HepG2 (cell line): ENCODE results near the gene RBCK1. TPM values are rescaled to one million over a fixed set of nuclear protein-coding genes. Genes with fewer than 3 reads are reported as not detected.

Source experiments
- HDAC1 ChIP-seq: sonication (generic); formaldehyde crosslinking; IDR thresholded peaks from 2 replicates; pipeline ENCODE4 v1.5.1; 2020; ENCODE audit warnings: mild to moderate bottlenecking, missing genetic modification reagents
- HMG20B ChIP-seq: conservative IDR thresholded peaks from 2 replicates; pipeline ENCODE4 v1.6.1; 2016; ENCODE audit warnings: missing genetic modification reagents, missing compliant biosample characterization
- KLF15 ChIP-seq: sonication (generic); formaldehyde crosslinking; IDR thresholded peaks from 2 replicates; pipeline ENCODE4 v1.8.1; 2023; ENCODE audit warnings: borderline replicate concordance, mild to moderate bottlenecking, inconsistent platforms, missing genetic modification reagents, mixed read lengths
- MAZ ChIP-seq, 2 experiments: sonication (generic) in 1 of 2; formaldehyde crosslinking in 1 of 2; IDR thresholded peaks; 2 replicates each; pipeline versions ENCODE4 v1.5.0 to v1.6.1; 2012 to 2020; ENCODE audit warnings: low read depth in 2 of 2, mild to moderate bottlenecking in 2 of 2, borderline replicate concordance in 1 of 2, improper control_type of control experiment in 1 of 2, low read length in 1 of 2, missing genetic modification reagents in 1 of 2, moderate library complexity in 1 of 2
- MED13 ChIP-seq: sonication (generic); formaldehyde crosslinking; IDR thresholded peaks from 2 replicates; pipeline ENCODE4 v1.5.0; 2020; ENCODE audit warnings: missing genetic modification reagents
- MIXL1 ChIP-seq: IDR thresholded peaks from 2 replicates; pipeline ENCODE4 v1.6.1; 2016
- NKX3-1 ChIP-seq: sonication (generic); formaldehyde crosslinking; IDR thresholded peaks from 2 replicates; pipeline ENCODE4 v1.5.0; 2020; ENCODE audit warnings: missing genetic modification reagents
- NR2F6 ChIP-seq, 2 experiments: IDR thresholded peaks; 2 replicates each; pipeline ENCODE4 v1.6.1; 2016; ENCODE audit warnings: antibody characterized with exemption in 1 of 2, mild to moderate bottlenecking in 1 of 2
- PRPF4 ChIP-seq: fragments of 200-400 bp; formaldehyde crosslinking; IDR thresholded peaks from 2 replicates; pipeline ENCODE4 v1.6.1; 2016; ENCODE audit warnings: low read length, low read depth; ENCODE audit not compliant: poor library complexity, severe bottlenecking
- SETDB1 ChIP-seq: sonication (generic); formaldehyde crosslinking; IDR thresholded peaks from 2 replicates; pipeline ENCODE4 v1.5.1; 2020; ENCODE audit warnings: missing genetic modification reagents, mild to moderate bottlenecking, borderline replicate concordance
- XRCC5 ChIP-seq: fragments of 200-400 bp; formaldehyde crosslinking; optimal IDR thresholded peaks from 2 replicates; pipeline ENCODE3; 2017; ENCODE audit warnings: mild to moderate bottlenecking, low read length
- ZBTB1 ChIP-seq: sonication (generic); formaldehyde crosslinking; IDR thresholded peaks from 2 replicates; pipeline ENCODE4 v1.4.0; 2020; ENCODE audit warnings: missing genetic modification reagents, borderline replicate concordance
- ZNF451 ChIP-seq: sonication (generic); formaldehyde crosslinking; IDR thresholded peaks from 2 replicates; pipeline ENCODE4 v1.5.0; 2020; ENCODE audit warnings: mild to moderate bottlenecking, missing genetic modification reagents
- ZNF557 ChIP-seq: sonication (generic); formaldehyde crosslinking; IDR thresholded peaks from 2 replicates; pipeline ENCODE4 v1.4.0; 2020; ENCODE audit warnings: missing genetic modification reagents
- ZNF558 ChIP-seq: sonication (generic); formaldehyde crosslinking; IDR thresholded peaks from 2 replicates; pipeline ENCODE4 v1.9.0; 2022; ENCODE audit warnings: mild to moderate bottlenecking, missing genetic modification reagents, borderline replicate concordance
- ZNF891 ChIP-seq: sonication (generic); formaldehyde crosslinking; IDR thresholded peaks from 2 replicates; pipeline ENCODE4 v1.5.0; 2020; ENCODE audit warnings: mild to moderate bottlenecking, missing genetic modification reagents
- ZSCAN25 ChIP-seq: sonication (generic); formaldehyde crosslinking; IDR thresholded peaks from 2 replicates; pipeline ENCODE4 v1.8.0; 2022; ENCODE audit warnings: mild to moderate bottlenecking, missing genetic modification reagents
- polyA plus RNA-seq, 8 experiments: library from polyadenylated mRNA; depleted of rRNA in 3 of 8; stranded (reverse) in 7 of 8; unstranded in 1 of 8; fragments of >200 nt; fragmentation: Illumina TruSeq in 4 of 8; extraction: Trizol in 4 of 8; gene quantifications; 2 replicates each; pipeline versions ENCODE4 v1.2.1 to v1.2.3, GENCODE V29; 2011 to 2016; ENCODE audit warnings: low read depth in 4 of 8, missing spikeins in 1 of 8, mixed read lengths in 1 of 8; ENCODE audit not compliant: insufficient read depth in 1 of 8
- total RNA-seq, 5 experiments: library from RNA; depleted of rRNA; stranded (reverse); fragments of >200 nt; fragmentation: Illumina TruSeq; extraction: Trizol; gene quantifications; 2 replicates each; pipeline ENCODE4 v1.2.3, GENCODE V29; 2016; ENCODE audit warnings: low read depth in 1 of 5
- TF ChIP-seq, protein P1 (sequence below): sonication (generic); formaldehyde crosslinking; IDR thresholded peaks from 2 replicates; pipeline ENCODE4 v1.5.0; 2020; ENCODE audit warnings: mild to moderate bottlenecking, missing genetic modification reagents, borderline replicate concordance
- TF ChIP-seq, protein P2 (sequence below): sonication (generic); formaldehyde crosslinking; IDR thresholded peaks from 2 replicates; pipeline ENCODE4 v1.8.0; 2022; ENCODE audit warnings: missing genetic modification reagents, low read depth, mild to moderate bottlenecking, borderline replicate concordance
- TF ChIP-seq, protein P3 (sequence below): sonication (generic); formaldehyde crosslinking; IDR thresholded peaks from 2 replicates; pipeline ENCODE4 v1.9.0; 2022; ENCODE audit warnings: missing genetic modification reagents, mild to moderate bottlenecking, borderline replicate concordance

The RBCK1 gene
- total and polyA plus RNA-seq, 2 of the 13 experiments (the other 11 are each of a cell fraction or from before 2014, with no cell fraction given), result 149 to 215 TPM

DNA sequence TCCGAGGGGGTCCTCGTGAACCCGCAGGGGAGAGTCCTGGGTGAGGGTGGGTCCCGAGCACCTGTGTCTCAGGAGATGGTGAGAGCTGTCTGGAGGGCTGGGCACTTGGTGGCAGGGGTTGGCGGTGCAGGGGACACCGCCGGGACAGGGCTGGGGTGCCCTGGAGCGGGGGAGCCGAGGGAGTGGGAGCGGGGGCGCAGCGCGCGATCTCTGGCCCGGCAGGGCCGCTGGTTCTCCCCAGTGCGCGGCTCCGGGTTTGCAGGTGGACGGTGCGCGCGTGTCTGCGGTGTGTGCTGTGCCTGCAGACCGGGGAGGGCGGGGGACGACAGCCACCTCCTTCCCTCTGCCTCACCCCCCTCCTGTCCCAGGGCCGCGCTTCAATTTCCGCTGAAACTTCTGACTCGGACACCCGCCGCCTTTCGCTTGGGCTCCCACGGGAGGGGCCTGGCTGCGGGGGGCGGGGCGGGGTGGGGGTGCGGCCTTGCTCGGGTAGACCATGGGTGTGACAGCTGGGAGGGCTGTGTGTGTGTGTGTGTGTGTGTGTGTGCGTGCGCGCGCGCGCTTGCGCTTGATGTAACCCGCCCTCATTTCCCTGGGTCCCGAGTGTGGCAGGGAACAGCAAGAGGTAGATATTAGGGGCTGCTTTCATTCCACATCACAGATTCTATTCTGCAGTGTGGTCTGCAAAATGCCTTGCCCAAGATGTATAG lies 26.4 kb upstream of the RBCK1 start (continued):
- TF ChIP-seq ZSCAN25 (CRISPR knock-in tag), result peak; percentile 58; the same call in 1 of the 2 replicates
- no peak for TF ChIP-seq PRPF4
- TF ChIP-seq ZNF891, result no peak; the same call in 1 of the 2 replicates
- TF ChIP-seq, protein P1, sequence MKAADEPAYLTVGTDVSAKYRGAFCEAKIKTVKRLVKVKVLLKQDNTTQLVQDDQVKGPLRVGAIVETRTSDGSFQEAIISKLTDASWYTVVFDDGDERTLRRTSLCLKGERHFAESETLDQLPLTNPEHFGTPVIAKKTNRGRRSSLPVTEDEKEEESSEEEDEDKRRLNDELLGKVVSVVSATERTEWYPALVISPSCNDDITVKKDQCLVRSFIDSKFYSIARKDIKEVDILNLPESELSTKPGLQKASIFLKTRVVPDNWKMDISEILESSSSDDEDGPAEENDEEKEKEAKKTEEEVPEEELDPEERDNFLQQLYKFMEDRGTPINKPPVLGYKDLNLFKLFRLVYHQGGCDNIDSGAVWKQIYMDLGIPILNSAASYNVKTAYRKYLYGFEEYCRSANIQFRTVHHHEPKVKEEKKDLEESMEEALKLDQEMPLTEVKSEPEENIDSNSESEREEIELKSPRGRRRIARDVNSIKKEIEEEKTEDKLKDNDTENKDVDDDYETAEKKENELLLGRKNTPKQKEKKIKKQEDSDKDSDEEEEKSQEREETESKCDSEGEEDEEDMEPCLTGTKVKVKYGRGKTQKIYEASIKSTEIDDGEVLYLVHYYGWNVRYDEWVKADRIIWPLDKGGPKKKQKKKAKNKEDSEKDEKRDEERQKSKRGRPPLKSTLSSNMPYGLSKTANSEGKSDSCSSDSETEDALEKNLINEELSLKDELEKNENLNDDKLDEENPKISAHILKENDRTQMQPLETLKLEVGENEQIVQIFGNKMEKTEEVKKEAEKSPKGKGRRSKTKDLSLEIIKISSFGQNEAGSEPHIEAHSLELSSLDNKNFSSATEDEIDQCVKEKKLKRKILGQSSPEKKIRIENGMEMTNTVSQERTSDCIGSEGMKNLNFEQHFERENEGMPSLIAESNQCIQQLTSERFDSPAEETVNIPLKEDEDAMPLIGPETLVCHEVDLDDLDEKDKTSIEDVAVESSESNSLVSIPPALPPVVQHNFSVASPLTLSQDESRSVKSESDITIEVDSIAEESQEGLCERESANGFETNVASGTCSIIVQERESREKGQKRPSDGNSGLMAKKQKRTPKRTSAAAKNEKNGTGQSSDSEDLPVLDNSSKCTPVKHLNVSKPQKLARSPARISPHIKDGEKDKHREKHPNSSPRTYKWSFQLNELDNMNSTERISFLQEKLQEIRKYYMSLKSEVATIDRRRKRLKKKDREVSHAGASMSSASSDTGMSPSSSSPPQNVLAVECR, result peak; percentile 92
- no peak for TF ChIP-seq NR2F6 (IDR thresholded peaks at IDR 0.05)
- no peak for TF ChIP-seq NR2F6 (CRISPR knock-in tag; IDR thresholded peaks at IDR 0.05)
- peak; percentile 76; the same call in 1 of the 2 replicates for TF ChIP-seq ZNF558 (CRISPR knock-in tag)
- no peak for TF ChIP-seq SETDB1 (CRISPR knock-in tag)
- TF ChIP-seq, protein P2, sequence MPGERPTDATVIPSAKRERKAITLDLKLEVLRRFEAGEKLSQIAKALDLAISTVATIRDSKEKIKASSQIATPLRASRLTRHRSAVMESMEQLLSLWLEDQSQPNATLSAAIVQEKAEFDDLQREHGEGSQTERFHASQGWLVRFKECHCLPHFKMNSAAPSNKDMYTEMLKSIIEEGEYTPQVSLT (CRISPR knock-in tag), result no peak; the same call in 1 of the 2 replicates
- TF ChIP-seq ZNF557 (CRISPR knock-in tag), result peak; percentile 86; the same call in 1 of the 2 replicates
- no peak for TF ChIP-seq ZBTB1 (CRISPR knock-in tag)
- TF ChIP-seq MAZ (IDR thresholded peaks at IDR 0.05; ENCODE audit: borderline replicate concordance, low read depth, low read length), result peak; percentile 80
- TF ChIP-seq MAZ (CRISPR knock-in tag; IDR thresholded peaks at IDR 0.05; ENCODE audit: low read depth), result peak; percentile 92
- TF ChIP-seq NKX3-1 (CRISPR knock-in tag), result no peak
- TF ChIP-seq XRCC5, result peak; percentile 75
- TF ChIP-seq MIXL1 (CRISPR knock-in tag), result peak; percentile 65
- peak; percentile 75 for TF ChIP-seq HDAC1 (CRISPR knock-in tag)
- TF ChIP-seq ZNF451, result peak; percentile 81; the same call in 1 of the 2 replicates
- TF ChIP-seq KLF15 (CRISPR knock-in tag), result peak; percentile 68; the same call in 1 of the 2 replicates
- TF ChIP-seq MED13 (CRISPR knock-in tag), result peak; percentile 26; the same call in 1 of the 2 replicates
- TF ChIP-seq HMG20B, result peak; percentile 35
- TF ChIP-seq, protein P3, sequence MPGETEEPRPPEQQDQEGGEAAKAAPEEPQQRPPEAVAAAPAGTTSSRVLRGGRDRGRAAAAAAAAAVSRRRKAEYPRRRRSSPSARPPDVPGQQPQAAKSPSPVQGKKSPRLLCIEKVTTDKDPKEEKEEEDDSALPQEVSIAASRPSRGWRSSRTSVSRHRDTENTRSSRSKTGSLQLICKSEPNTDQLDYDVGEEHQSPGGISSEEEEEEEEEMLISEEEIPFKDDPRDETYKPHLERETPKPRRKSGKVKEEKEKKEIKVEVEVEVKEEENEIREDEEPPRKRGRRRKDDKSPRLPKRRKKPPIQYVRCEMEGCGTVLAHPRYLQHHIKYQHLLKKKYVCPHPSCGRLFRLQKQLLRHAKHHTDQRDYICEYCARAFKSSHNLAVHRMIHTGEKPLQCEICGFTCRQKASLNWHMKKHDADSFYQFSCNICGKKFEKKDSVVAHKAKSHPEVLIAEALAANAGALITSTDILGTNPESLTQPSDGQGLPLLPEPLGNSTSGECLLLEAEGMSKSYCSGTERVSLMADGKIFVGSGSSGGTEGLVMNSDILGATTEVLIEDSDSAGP (CRISPR knock-in tag), result peak; percentile 74
